Right renal cortex interstitium (tissue), 3 donors: Measurements from ENCODE around the gene ENHO. TPM values are rescaled to one million over a fixed set of nuclear protein-coding genes. Genes with fewer than 3 reads are reported as not detected.
"Not testable (repeated sequence)": the region's sequence is repeated elsewhere in the genome, so short reads cannot be mapped to it uniquely, and the experiment has no call there.

Experiments used
- DNase-seq, 3 donors: peaks; one replicate each; pipeline ENCODE4 v3.0.0-alpha.2; 2013; ENCODE audit warnings: low read depth in 3 of 3, low spot score in 2 of 3
- polyA plus RNA-seq, 3 donors: library from polyadenylated mRNA; unstranded; fragments of 120-200 nt; gene quantifications; one replicate each; pipeline ENCODE4 v1.2.1, GENCODE V29; 2013; ENCODE audit not compliant: insufficient read length in 3 of 3

ENHO gene
- polyA plus RNA-seq, 3 donors = 1.3 to 1.8 (median 1.4) TPM

GRCh38 chr9:34484678-34485077, 38.1 kb downstream of the ENHO start:
- DNase-seq = no peak

DNA sequence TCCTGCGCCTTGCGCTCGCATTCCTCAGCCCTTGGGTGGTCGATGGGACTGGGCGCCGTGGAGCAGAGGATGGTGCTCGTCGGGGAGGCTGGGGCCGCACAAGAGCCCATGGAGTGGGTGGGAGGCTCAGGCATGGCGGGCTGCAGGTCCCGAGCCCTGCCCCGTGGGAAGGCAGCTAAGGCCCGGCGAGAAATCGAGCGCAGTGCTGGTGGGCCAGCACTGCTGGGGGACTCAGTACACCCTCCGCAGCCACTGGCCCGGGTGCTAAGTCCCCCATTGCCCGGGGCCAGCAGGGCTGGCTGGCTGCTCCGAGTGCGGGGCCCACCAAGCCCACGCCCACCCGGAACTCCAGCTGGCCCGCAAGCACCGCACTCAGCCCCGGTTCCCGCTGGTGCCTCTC, 40.0 kb downstream of the ENHO start:
- DNase-seq = not testable (repeated sequence)

GRCh38 chr9:34481620-34482019, 41.2 kb downstream of the ENHO start:
- not testable (repeated sequence) for DNase-seq

GRCh38 chr9:34479431-34479866, 43.3 kb downstream of the ENHO start:
- DNase-seq = no peak

DNA sequence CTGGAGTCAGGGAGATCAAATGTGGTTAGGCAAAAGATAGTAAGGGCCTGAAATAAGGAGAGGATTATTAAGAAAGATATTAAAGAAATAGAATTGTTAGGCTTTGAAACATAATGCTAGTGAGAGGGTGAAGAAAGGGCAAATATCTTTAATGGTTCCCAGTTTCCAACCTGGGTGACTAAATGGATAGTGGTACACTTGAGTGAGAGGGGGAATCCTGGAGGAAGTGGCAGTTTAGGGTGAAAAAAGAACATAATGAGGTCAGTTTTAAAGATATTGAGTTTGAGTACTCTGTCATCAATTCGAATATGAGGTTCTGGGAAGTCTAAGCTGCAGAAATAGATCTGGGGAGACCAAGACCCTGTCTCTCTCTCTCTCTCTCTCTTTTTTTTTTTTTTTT, 45.2 kb downstream of the ENHO start:
- no peak for DNase-seq

DNA sequence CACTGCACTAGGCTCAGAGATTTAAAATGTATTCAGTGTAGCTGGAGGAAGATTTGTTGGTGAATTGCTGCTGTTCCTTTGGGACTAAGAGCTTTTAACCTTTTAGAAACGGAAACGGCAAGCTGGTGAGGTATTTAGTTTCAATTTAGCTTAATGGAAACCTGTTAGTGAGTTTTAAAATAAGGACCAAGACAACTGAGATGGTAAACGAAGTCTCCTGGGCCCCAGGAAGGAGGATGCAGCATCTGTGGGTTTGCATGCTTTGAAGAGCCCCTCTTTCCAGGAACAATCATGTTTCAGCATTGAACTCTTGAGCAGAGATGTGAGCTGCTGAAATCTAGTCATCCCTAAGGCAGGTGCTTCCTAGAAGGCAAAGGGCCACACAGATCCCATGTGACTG, 47.7 kb downstream of the ENHO start:
- no peak for DNase-seq

Other genes with a start within 250 kb of the ENHO start
- 1 to 10 TPM; 5.7 to 6.5 (median 5.8) TPM for gene KIF24, start 193.7 kb downstream of the ENHO start, polyA plus RNA-seq
- gene NUDT2, start 193.4 kb downstream of the ENHO start, polyA plus RNA-seq = 10 to 100 TPM; 25.5 to 34.8 (median 27.3) TPM
- 1 to 10 TPM; 7.1 to 9.9 (median 9.9) TPM for gene MYORG, start 146.1 kb downstream of the ENHO start, polyA plus RNA-seq
- 10 to 100 TPM; 12.1 to 12.7 (median 12.2) TPM for gene FAM219A, start 64.4 kb downstream of the ENHO start, polyA plus RNA-seq
- gene DNAI1, start 64.2 kb downstream of the ENHO start, polyA plus RNA-seq = 1 to 10 TPM; 1.6 to 2.7 (median 2.2) TPM
- gene CNTFR, start 66.7 kb upstream of the ENHO start, polyA plus RNA-seq = 10 to 100 TPM; 34.5 to 36.0 (median 35.6) TPM
- 10 to 100 TPM; 23.4 to 28.8 (median 28.7) TPM for gene RPP25L, start 89.1 kb upstream of the ENHO start, polyA plus RNA-seq
- gene DCTN3, start 97.5 kb upstream of the ENHO start, polyA plus RNA-seq = 10 to 100 TPM; 90.0 to 99.4 (median 96.9) TPM
- under 1 TPM in 1 of 3 donors, not detected in 2; 0.21 TPM for gene ARID3C, start 106.1 kb upstream of the ENHO start, polyA plus RNA-seq
- gene SIGMAR1, start 114.8 kb upstream of the ENHO start, polyA plus RNA-seq = 10 to 100 TPM; 47.0 to 53.1 (median 48.1) TPM
- gene GALT, start 123.7 kb upstream of the ENHO start, polyA plus RNA-seq = 10 to 100 TPM; 57.8 to 70.9 (median 62.0) TPM
- 10 to 100 TPM; 44.1 to 48.8 (median 47.6) TPM for gene IL11RA, start 129.2 kb upstream of the ENHO start, polyA plus RNA-seq
- under 1 TPM; 0.50 to 0.61 (median 0.57) TPM for gene CCL27, start 139.7 kb upstream of the ENHO start, polyA plus RNA-seq
- under 1 TPM in 1 of 3 donors, not detected in 2; 0.31 TPM for gene CCL19, start 168.3 kb upstream of the ENHO start, polyA plus RNA-seq
- gene CCL21, start 187.1 kb upstream of the ENHO start, polyA plus RNA-seq = 10 to 100 TPM in 2 of 3 donors, 1 to 10 TPM in 1; 7.7 to 16.5 (median 10.4) TPM